K562 (cell line): Measurements from ENCODE around the gene MRPL28. TPM values are rescaled to one million over a fixed set of nuclear protein-coding genes. Genes with fewer than 3 reads are reported as not detected.
A peak's percentile ranks its signal among the peaks of the same experiment; 100 is the strongest.

ENCODE experiments used
- ATF1 ChIP-seq, 2 experiments: fragments of 450-650 bp in 1 of 2; IDR thresholded peaks; 2 replicates each; pipeline ENCODE4 v1.6.1; 2016; ENCODE audit warnings: missing compliant biosample characterization in 1 of 2, missing genetic modification characterization in 1 of 2
- CAMTA2 ChIP-seq: fragments of 250-450 bp; sonication (Bioruptor Pico); conservative IDR thresholded peaks from 2 replicates; pipeline ENCODE4 v1.5.1; 2022
- FOXK1 ChIP-seq: sonication (generic); formaldehyde crosslinking; IDR thresholded peaks from 2 replicates; pipeline ENCODE4 v1.8.0; 2022; ENCODE audit warnings: missing genetic modification reagents, mild to moderate bottlenecking, borderline replicate concordance
- GTF2A2 ChIP-seq: IDR thresholded peaks from 2 replicates; pipeline ENCODE4 v1.6.1; 2016; ENCODE audit warnings: mild to moderate bottlenecking, missing genetic modification characterization, missing compliant biosample characterization
- HDAC2 ChIP-seq: fragments of 450-650 bp; IDR thresholded peaks from 2 replicates; pipeline ENCODE4 v1.6.1; 2016; ENCODE audit warnings: mild to moderate bottlenecking
- IRF2 ChIP-seq: sonication (generic); formaldehyde crosslinking; IDR thresholded peaks from 2 replicates; pipeline ENCODE4 v1.8.1; 2022; ENCODE audit warnings: mild to moderate bottlenecking, missing genetic modification reagents
- MECOM ChIP-seq: fragments of 250-450 bp; sonication (Bioruptor Pico); IDR thresholded peaks from 2 replicates; pipeline ENCODE4 v1.8.0; 2022; ENCODE audit warnings: inconsistent platforms
- MEF2D ChIP-seq: conservative IDR thresholded peaks from 2 replicates; pipeline ENCODE4 v1.6.1; 2016; ENCODE audit warnings: low read depth, missing genetic modification characterization, missing compliant biosample characterization
- ZNF695 ChIP-seq: fragments of 450-650 bp; formaldehyde crosslinking; IDR thresholded peaks from 2 replicates; pipeline ENCODE4 v1.4.0; 2020; ENCODE audit warnings: mild to moderate bottlenecking, moderate library complexity
- ZNF778 ChIP-seq: fragments of 450-650 bp; formaldehyde crosslinking; IDR thresholded peaks from 2 replicates; pipeline ENCODE4 v1.4.0; 2020; ENCODE audit warnings: mild to moderate bottlenecking, moderate library complexity
- polyA plus RNA-seq, 8 experiments: library from polyadenylated mRNA; depleted of rRNA in 4 of 8; stranded (reverse) in 5 of 8; unstranded in 3 of 8; fragments of >200 nt; fragmentation: Nextera tagmentation in 2 of 8; fragmentation: Illumina TruSeq in 1 of 8; extraction: Ambion mirVana in 2 of 8; extraction: Trizol in 1 of 8; gene quantifications; 2 replicates each; pipeline versions ENCODE4 v1.2.1 to v1.2.3, GENCODE V29; 2011 to 2014; ENCODE audit warnings: inconsistent platforms in 1 of 8, missing spikeins in 1 of 8
- total RNA-seq, 7 experiments: library from RNA; depleted of rRNA in 6 of 7; stranded (reverse); fragments of >200 nt in 6 of 7; fragmentation: Illumina TruSeq in 2 of 7; extraction: Trizol in 2 of 7; gene quantifications; 2 replicates each; pipeline versions ENCODE4 v1.2.1 to v1.2.3, GENCODE V29; 2011 to 2021; ENCODE audit warnings: low replicate concordance in 1 of 7
- TF ChIP-seq, protein P1 (sequence below): IDR thresholded peaks from 3 replicates; pipeline ENCODE4 v1.6.1; 2011; ENCODE audit warnings: borderline replicate concordance, mild to moderate bottlenecking; ENCODE audit not compliant: insufficient read length, insufficient read depth
- TF ChIP-seq, protein P2 (sequence below): fragments of 450-650 bp; formaldehyde crosslinking; IDR thresholded peaks from 2 replicates; pipeline ENCODE4 v1.4.0; 2022; ENCODE audit warnings: mild to moderate bottlenecking, moderate library complexity
- TF ChIP-seq, protein P3 (sequence below): fragments of 250-450 bp; sonication (Bioruptor Pico); IDR thresholded peaks from 2 replicates; pipeline ENCODE4 v1.4.0; 2020; ENCODE audit warnings: mild to moderate bottlenecking, moderate library complexity
- TF ChIP-seq, protein P4 (sequence below): fragments of 450-650 bp; IDR thresholded peaks from 2 replicates; pipeline ENCODE4 v1.7.1; 2018; ENCODE audit warnings: mild to moderate bottlenecking, low read depth; ENCODE audit not compliant: partially characterized antibody
- TF ChIP-seq, protein P5 (sequence below): sonication (generic); formaldehyde crosslinking; IDR thresholded peaks from 2 replicates; pipeline ENCODE4 v1.8.0; 2022; ENCODE audit warnings: missing genetic modification reagents, mild to moderate bottlenecking, borderline replicate concordance

The MRPL28 gene
- total and polyA plus RNA-seq, 9 of the 15 experiments (the other 6 are each of a cell fraction or from before 2014, with no cell fraction given), result 2.5 to 323 (median 175) TPM

DNA sequence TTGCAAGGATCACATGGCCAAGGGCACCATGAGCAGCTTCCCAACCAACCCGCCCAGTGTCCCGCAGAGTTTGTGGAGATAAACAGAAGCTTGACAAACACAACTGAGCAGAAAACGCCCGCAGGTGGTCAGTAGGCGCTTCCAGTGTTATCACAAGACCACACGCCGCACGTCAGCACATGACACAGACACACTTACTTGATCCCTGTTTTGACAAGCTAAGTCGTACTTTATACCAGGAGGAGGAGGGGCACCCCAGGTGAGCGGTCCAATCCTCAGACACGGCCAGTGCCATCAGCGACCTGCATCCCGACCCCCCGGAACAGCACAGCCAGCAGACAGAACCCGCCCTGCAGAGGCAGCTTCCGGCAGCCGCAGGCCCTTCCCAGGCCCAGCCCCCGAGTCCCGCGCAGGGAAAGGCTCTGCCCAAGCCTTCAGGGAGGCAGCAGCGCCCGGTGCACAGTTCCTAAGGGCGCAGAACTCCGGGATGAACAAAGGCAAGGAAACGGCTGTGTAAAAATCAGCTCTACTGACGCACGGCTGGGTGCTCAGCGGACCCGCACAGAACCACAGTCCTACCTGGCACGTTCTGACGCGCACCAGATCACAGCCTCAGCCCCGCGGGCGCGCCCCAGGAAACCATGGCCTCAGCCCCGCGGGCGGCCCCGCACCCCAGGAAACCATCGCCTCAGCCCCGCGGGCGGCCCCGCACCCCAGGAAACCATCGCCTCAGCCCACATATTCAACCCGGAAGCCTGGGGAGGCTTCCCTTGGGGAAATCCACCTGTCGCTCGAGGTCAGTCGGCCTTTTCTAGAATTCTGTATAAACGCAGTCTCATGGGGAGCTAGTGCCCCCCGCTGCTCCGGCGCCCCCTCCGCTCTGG, 45.6 kb downstream of the MRPL28 start (continued):
- TF ChIP-seq, protein P1, sequence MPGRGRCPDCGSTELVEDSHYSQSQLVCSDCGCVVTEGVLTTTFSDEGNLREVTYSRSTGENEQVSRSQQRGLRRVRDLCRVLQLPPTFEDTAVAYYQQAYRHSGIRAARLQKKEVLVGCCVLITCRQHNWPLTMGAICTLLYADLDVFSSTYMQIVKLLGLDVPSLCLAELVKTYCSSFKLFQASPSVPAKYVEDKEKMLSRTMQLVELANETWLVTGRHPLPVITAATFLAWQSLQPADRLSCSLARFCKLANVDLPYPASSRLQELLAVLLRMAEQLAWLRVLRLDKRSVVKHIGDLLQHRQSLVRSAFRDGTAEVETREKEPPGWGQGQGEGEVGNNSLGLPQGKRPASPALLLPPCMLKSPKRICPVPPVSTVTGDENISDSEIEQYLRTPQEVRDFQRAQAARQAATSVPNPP, result no peak
- TF ChIP-seq ZNF695 (CRISPR knock-in tag), result no peak
- TF ChIP-seq CAMTA2 (CRISPR knock-in tag), result no peak
- TF ChIP-seq MECOM (CRISPR knock-in tag), result peak; percentile 24; the same call in 1 of the 2 replicates
- TF ChIP-seq ATF1 (CRISPR knock-in tag; IDR thresholded peaks at IDR 0.05), result no peak
- peak; percentile 92 for TF ChIP-seq ATF1 (tag; IDR thresholded peaks at IDR 0.05)
- peak; percentile 86 for TF ChIP-seq HDAC2
- TF ChIP-seq, protein P2, sequence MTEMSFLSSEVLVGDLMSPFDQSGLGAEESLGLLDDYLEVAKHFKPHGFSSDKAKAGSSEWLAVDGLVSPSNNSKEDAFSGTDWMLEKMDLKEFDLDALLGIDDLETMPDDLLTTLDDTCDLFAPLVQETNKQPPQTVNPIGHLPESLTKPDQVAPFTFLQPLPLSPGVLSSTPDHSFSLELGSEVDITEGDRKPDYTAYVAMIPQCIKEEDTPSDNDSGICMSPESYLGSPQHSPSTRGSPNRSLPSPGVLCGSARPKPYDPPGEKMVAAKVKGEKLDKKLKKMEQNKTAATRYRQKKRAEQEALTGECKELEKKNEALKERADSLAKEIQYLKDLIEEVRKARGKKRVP, result no peak
- TF ChIP-seq GTF2A2 (tag), result no peak
- no peak for TF ChIP-seq ZNF778 (CRISPR knock-in tag)
- TF ChIP-seq IRF2 (CRISPR knock-in tag), result no peak
- TF ChIP-seq FOXK1 (CRISPR knock-in tag), result no peak
- TF ChIP-seq MEF2D (tag), result 0 out of 2 replicates have a peak, but pooled peaks have one; percentile 58
- TF ChIP-seq, protein P3, sequence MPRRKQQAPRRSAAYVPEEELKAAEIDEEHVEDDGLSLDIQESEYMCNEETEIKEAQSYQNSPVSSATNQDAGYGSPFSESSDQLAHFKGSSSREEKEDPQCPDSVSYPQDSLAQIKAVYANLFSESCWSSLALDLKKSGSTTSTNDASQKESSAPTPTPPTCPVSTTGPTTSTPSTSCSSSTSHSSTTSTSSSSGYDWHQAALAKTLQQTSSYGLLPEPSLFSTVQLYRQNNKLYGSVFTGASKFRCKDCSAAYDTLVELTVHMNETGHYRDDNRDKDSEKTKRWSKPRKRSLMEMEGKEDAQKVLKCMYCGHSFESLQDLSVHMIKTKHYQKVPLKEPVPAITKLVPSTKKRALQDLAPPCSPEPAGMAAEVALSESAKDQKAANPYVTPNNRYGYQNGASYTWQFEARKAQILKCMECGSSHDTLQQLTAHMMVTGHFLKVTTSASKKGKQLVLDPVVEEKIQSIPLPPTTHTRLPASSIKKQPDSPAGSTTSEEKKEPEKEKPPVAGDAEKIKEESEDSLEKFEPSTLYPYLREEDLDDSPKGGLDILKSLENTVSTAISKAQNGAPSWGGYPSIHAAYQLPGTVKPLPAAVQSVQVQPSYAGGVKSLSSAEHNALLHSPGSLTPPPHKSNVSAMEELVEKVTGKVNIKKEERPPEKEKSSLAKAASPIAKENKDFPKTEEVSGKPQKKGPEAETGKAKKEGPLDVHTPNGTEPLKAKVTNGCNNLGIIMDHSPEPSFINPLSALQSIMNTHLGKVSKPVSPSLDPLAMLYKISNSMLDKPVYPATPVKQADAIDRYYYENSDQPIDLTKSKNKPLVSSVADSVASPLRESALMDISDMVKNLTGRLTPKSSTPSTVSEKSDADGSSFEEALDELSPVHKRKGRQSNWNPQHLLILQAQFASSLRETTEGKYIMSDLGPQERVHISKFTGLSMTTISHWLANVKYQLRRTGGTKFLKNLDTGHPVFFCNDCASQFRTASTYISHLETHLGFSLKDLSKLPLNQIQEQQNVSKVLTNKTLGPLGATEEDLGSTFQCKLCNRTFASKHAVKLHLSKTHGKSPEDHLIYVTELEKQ (CRISPR knock-in tag), result no peak
- TF ChIP-seq, protein P4, sequence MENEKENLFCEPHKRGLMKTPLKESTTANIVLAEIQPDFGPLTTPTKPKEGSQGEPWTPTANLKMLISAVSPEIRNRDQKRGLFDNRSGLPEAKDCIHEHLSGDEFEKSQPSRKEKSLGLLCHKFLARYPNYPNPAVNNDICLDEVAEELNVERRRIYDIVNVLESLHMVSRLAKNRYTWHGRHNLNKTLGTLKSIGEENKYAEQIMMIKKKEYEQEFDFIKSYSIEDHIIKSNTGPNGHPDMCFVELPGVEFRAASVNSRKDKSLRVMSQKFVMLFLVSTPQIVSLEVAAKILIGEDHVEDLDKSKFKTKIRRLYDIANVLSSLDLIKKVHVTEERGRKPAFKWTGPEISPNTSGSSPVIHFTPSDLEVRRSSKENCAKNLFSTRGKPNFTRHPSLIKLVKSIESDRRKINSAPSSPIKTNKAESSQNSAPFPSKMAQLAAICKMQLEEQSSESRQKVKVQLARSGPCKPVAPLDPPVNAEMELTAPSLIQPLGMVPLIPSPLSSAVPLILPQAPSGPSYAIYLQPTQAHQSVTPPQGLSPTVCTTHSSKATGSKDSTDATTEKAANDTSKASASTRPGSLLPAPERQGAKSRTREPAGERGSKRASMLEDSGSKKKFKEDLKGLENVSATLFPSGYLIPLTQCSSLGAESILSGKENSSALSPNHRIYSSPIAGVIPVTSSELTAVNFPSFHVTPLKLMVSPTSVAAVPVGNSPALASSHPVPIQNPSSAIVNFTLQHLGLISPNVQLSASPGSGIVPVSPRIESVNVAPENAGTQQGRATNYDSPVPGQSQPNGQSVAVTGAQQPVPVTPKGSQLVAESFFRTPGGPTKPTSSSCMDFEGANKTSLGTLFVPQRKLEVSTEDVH, result peak; percentile 37
- TF ChIP-seq, protein P5, sequence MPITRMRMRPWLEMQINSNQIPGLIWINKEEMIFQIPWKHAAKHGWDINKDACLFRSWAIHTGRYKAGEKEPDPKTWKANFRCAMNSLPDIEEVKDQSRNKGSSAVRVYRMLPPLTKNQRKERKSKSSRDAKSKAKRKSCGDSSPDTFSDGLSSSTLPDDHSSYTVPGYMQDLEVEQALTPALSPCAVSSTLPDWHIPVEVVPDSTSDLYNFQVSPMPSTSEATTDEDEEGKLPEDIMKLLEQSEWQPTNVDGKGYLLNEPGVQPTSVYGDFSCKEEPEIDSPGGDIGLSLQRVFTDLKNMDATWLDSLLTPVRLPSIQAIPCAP (CRISPR knock-in tag), result no peak
